Astrocyte of the spinal cord (primary cell): ENCODE results near the gene MGAT5.

Experiments used
- DNase-seq: peaks from one replicate; pipeline ENCODE4 v3.0.0; 2011; ENCODE audit warnings: low read depth, low spot score
- H3K4me3 ChIP-seq: 2 replicates; pipeline ENCODE4 v1.5.1; 2011; ENCODE audit warnings: low read depth, mild to moderate bottlenecking, low read length, moderate library complexity
- CTCF ChIP-seq: IDR thresholded peaks from 2 replicates; pipeline ENCODE4 v1.5.1; 2012; ENCODE audit warnings: low read depth, mild to moderate bottlenecking, low read length, inconsistent platforms
- in situ Hi-C: cut with HindIII; loops from 2 replicates; pipeline ENCODE4 v1.10.0; 2017; ENCODE audit warnings: low sequenced_read_pairs

Gene MGAT5

GRCh38 chr2:134281815-134282419, 28.0 kb downstream of the MGAT5 start:
- DNase-seq = no peak
- no peak for TF ChIP-seq CTCF
- no peak overlapping the region for H3K4me3 ChIP-seq
- in situ Hi-C loops = no loop called here

- no peak for DNase-seq
- no peak overlapping the region for H3K4me3 ChIP-seq
- in situ Hi-C loops = no loop called here
- no peak for TF ChIP-seq CTCF
These were observed 28.9 kb downstream of the MGAT5 start for GRCh38 chr2:134282629-134283400.

GRCh38 chr2:134283661-134284060, 29.8 kb downstream of the MGAT5 start:
- H3K4me3 ChIP-seq = no peak overlapping the region
- in situ Hi-C loops = no loop called here
- TF ChIP-seq CTCF = no peak
- DNase-seq = no peak

- no peak for DNase-seq
- in situ Hi-C loops = no loop called here
- no peak for TF ChIP-seq CTCF
- no peak overlapping the region for H3K4me3 ChIP-seq
These were observed 30.3 kb downstream of the MGAT5 start for GRCh38 chr2:134284119-134284670.

GRCh38 chr2:134287323-134287722, 33.5 kb downstream of the MGAT5 start:
- no peak overlapping the region for H3K4me3 ChIP-seq
- in situ Hi-C loops = no loop called here
- no peak for TF ChIP-seq CTCF

GRCh38 chr2:134288814-134289213, 34.9 kb downstream of the MGAT5 start:
- H3K4me3 ChIP-seq = no peak overlapping the region
- TF ChIP-seq CTCF = no peak
- no peak for DNase-seq
- in situ Hi-C loops = no loop called here

More at GRCh38 chr2:134287323-134287722, 33.5 kb downstream of the MGAT5 start:
- no peak for DNase-seq
